Tibial artery (tissue), 4 donors: ENCODE results near the gene KRT4.

Experiments used
- DNase-seq, 2 donors: peaks; one replicate each; pipeline ENCODE4 v3.0.0-alpha.2; 2019
- H3K27ac ChIP-seq, 2 donors: fragments of 200-600 bp; sonication (generic) in 1 of 2; 1 replicate in 1 of 2; 2 replicates in 1 of 2; pipeline ENCODE4 v1.5.1; 2018 to 2019; ENCODE audit warnings: mild to moderate bottlenecking in 1 of 2
- H3K27me3 ChIP-seq, 2 donors: fragments of 200-600 bp; sonication (generic) in 1 of 2; one replicate each; pipeline versions ENCODE4 v1.5.1 to v1.6.0; 2016 to 2019
- H3K36me3 ChIP-seq, 3 donors: fragments of 200-600 bp; sonication (generic) in 2 of 3; one replicate each; pipeline ENCODE4 v1.5.1; 2016 to 2019; ENCODE audit warnings: mild to moderate bottlenecking in 2 of 3
- H3K4me1 ChIP-seq, 4 donors: fragments of 200-600 bp; sonication (generic) in 2 of 4; 1 replicate in 3 of 4; 2 replicates in 1 of 4; pipeline ENCODE4 v1.5.1; 2016 to 2019
- H3K4me3 ChIP-seq, 2 donors: fragments of 200-600 bp; sonication (generic) in 1 of 2; 1 replicate in 1 of 2; 2 replicates in 1 of 2; pipeline ENCODE4 v1.5.1; 2018 to 2019; ENCODE audit warnings: mild to moderate bottlenecking in 2 of 2
- H3K9me3 ChIP-seq, 3 donors: fragments of 200-600 bp; sonication (generic) in 1 of 3; one replicate each; pipeline ENCODE4 v1.5.1; 2016 to 2019
- CTCF ChIP-seq, 2 experiments: fragments of 200-600 bp in 1 of 2; fragments of 450-650 bp in 1 of 2; IDR thresholded peaks; one replicate each; pipeline ENCODE4 v1.5.1; 2017 to 2019; ENCODE audit warnings: antibody characterized with exemption in 2 of 2, mild to moderate bottlenecking in 1 of 2, moderate library complexity in 1 of 2
- intact Hi-C: fragments of 100-400 bp; cut with DNase I; formaldehyde crosslinking; loops from one replicate; pipeline ENCODE4 v1.15.0; 2023; ENCODE audit warnings: low total_unique reads

Gene KRT4

GRCh38 chr12:52822771-52823510 lies 9.0 kb upstream of the KRT4 start:
- peaks cover 0 to 10% (median 4%) of the 10 kb centered on the region in 4 donors for H3K4me1 ChIP-seq
- H3K27ac ChIP-seq = no peak overlapping the region
- DNase-seq = no peak
- intact Hi-C loops = no loop called here
- no peaks in the 10 kb centered on the region for H3K9me3 ChIP-seq
- TF ChIP-seq CTCF (IDR thresholded peaks at IDR 0.05) = no peak
- H3K4me3 ChIP-seq = no peak overlapping the region
- H3K36me3 ChIP-seq = no peaks in the 10 kb centered on the region
- H3K27me3 ChIP-seq = peaks cover 0 to 6% of the 10 kb centered on the region in 2 donors

DNA sequence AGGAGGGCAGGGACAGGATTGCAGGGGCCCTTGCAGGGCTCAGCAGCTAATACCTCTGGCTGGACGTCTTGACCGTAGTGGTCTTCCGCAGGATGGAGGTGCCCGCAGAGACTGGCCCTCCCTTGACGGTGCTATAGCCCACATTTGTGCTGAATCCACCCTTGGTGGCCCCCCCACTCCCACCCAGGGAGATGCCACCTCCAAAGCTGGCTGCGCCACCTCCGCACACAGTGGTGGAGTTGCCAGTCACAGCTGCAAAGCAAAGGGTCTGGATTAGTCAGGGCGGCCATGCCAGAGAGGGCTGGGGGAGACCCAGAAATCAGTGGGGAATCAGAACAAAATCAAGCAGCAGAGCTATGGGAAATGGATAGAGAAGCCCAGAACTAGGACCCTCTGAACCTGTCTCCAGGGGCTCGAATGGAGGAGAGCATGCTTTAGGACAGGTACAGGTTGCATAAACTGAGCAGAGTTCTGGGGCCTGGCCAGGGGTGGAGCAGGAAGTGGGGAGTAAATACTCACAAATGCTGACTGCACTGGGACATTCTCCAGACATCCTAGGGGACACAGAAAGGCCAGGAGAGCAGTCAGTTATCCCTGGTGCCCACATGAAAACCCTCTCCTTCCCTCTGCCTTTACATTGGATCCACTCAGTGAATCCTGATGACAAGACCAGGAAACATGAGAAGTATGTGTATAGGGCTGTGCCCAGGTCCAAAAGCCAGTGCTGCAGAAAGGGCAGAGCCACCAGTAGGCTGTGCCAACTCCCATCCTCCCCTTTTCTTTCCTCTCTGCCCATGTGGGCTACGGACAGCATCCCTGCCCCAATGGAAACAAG lies 8.1 kb upstream of the KRT4 start:
- intact Hi-C loops = no loop called here
- TF ChIP-seq CTCF (IDR thresholded peaks at IDR 0.05) = no peak
- Histone ChIP-seq H3K4me1 (peaks cover 0 to 10% (median 4%) of the 10 kb centered on the region in 4 donors), H3K27me3 (peaks cover 0 to 11% of the 10 kb centered on the region in 2 donors), H3K9me3 (no peaks in the 10 kb centered on the region), H3K36me3 (no peaks in the 10 kb centered on the region), H3K4me3 (no peak overlapping the region), H3K27ac (no peak overlapping the region)
- no peak for DNase-seq

- Histone ChIP-seq H3K36me3 (no peaks in the 10 kb centered on the region), H3K4me3 (no peak overlapping the region), H3K27ac (no peak overlapping the region), H3K27me3 (peaks cover 0 to 13% of the 10 kb centered on the region in 2 donors), H3K9me3 (no peaks in the 10 kb centered on the region), H3K4me1 (peaks cover 0 to 10% (median 4%) of the 10 kb centered on the region in 4 donors)
- DNase-seq = no peak
- TF ChIP-seq CTCF (IDR thresholded peaks at IDR 0.05) = no peak
- intact Hi-C loops = no loop called here
These were observed 7.3 kb upstream of the KRT4 start for GRCh38 chr12:52821071-52821730.

- no peak overlapping the region for H3K27ac ChIP-seq
- no peaks in the 10 kb centered on the region for H3K36me3 ChIP-seq
- TF ChIP-seq CTCF (IDR thresholded peaks at IDR 0.05) = no peak
- no peak overlapping the region for H3K4me3 ChIP-seq
- no peaks in the 10 kb centered on the region for H3K9me3 ChIP-seq
- DNase-seq = no peak
- H3K27me3 ChIP-seq = peaks cover 0 to 13% of the 10 kb centered on the region in 2 donors
- H3K4me1 ChIP-seq = peaks cover 0 to 10% (median 4%) of the 10 kb centered on the region in 4 donors
- intact Hi-C loops = no loop called here
These were observed 6.6 kb upstream of the KRT4 start for GRCh38 chr12:52820521-52820920.

GRCh38 chr12:52819731-52820510 lies 6.0 kb upstream of the KRT4 start:
- intact Hi-C loops = no loop called here
- no peak for DNase-seq
- Histone ChIP-seq H3K27me3 (peaks cover 0 to 13% of the 10 kb centered on the region in 2 donors), H3K9me3 (no peaks in the 10 kb centered on the region), H3K4me3 (no peak overlapping the region), H3K27ac (no peak overlapping the region), H3K4me1 (peaks cover 0 to 10% (median 4%) of the 10 kb centered on the region in 4 donors), H3K36me3 (no peaks in the 10 kb centered on the region)
- TF ChIP-seq CTCF (IDR thresholded peaks at IDR 0.05) = no peak
